ENCODE data around the gene KAT6B.
"Not testable (repeated sequence)": the region's sequence is repeated elsewhere in the genome, so short reads cannot be mapped to it uniquely, and the experiment has no call there.

KAT6B gene

DNA sequence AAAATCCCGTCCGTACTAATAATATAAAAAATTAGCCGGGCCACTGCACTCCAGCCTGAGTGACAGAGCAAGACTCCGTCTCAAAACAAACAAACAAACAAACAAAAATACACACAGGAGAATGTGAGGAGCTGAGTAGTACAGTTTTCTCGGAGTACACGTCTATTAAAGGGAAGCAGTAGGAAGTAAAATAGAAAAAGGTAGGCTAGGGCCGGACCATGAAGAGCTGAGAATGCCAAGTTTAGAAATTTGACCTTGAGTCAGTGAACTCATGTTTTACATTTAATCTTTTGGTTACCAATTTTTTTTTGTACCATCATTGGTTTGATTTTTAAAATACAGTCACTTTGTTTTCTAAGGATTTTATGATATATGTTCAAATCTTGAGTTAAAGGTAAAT, 64.1 kb downstream of the KAT6B start:
- no peak for DNase-seq (ENCODE audit: low read depth)

- DNase-seq (ENCODE audit: low read depth): no peak
These were observed 64.7 kb downstream of the KAT6B start for GRCh38 chr10:74891053-74891452.

DNA sequence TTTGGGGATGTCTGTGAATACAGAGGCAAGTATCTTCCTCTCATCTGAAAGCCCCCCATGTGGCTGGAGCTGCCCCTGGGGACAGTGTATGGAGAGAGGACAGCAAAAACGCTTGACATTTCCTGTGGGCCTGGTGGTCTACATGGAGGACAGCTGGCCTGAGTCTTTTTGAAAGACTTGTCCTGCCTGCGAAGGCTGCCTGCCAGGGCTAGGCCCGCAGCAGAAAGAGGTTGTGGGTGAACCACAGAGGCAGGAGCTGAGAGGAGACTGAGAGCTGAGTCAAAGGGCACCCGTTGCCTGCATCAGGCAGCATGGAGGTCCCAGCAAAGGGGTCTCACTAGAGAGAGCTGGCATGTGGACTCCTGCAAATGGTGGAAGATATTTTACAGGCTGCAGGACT, 66.4 kb downstream of the KAT6B start:
- no peak for DNase-seq (ENCODE audit: low read depth)

DNA sequence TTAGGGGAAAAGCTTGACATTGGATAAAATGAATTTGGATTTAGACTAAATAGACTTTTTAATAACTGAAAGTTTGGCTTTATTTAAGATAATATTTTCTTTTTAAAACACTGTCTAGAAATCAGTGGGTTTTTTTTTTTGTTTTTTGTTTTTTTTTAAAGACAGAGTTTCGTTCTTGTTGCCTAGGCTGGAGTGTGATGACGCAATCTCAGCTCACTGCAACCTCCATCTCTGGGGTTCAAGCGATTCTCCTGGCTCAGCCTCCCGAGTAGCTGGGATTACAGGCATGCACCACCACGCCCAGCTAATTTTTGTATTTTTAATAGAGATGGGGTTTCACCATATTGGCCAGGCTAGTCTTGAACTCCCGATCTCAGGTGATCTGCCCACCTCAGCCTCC, 66.9 kb downstream of the KAT6B start:
- DNase-seq (ENCODE audit: low read depth): not testable (repeated sequence)

DNA sequence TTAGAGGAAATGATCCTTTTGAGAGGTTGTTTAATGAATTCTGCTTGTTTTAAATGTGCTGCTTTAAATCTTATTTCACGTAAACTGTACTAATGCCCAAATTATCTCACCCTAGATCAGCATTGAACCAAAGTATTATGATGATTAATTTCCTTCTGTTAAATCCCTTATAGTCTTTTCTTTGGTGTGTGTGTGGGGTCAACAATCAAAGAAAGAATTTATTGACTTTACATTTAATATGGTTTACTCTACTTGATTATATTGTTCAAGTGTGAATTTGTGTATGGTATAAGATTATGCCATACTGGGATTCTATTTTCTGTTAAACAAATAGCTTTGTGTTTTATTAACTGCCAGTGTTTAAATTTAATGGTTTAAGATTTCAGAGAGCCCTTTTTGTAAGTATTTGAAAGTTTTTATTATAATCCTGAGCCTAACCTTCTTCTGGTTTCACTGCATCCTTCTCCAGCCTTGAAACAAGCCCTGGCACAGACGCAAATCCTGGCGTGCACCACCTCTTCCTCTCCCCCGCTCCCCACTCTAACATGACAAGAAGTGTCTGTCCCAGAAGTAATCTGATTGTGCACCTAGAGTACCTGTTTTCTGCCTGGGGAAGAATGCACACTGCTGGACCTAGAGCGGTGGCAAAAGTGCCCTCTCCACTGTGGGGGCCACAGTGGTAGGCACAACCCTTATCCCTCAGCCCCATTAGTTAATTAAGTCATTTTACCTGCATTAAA, 70.6 kb downstream of the KAT6B start:
- no peak for DNase-seq (ENCODE audit: low read depth)

- no peak for DNase-seq (ENCODE audit: low read depth)
These were observed 72.0 kb downstream of the KAT6B start for GRCh38 chr10:74898201-74898976.

- no peak for DNase-seq (ENCODE audit: low read depth)
These were observed 73.9 kb downstream of the KAT6B start for GRCh38 chr10:74900297-74900696.

DNA sequence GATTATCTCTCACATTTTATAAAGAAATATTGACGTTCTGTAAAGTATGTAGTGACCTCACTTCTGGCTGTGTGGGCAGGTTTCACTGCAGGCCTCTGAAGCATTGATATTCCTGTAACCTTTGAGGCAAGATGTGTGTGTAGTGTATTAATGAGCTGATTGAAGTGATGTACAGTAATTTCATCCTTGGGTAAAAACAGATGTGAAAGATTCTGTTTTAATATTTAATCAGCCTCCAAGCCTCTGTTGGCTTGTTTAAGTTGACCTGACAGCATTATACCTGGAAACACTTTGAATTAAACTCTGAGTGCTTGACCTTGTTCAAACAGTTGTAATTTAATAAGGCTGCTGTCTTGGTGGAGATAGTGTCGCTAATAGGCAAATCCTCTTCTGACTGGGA, 74.9 kb downstream of the KAT6B start:
- DNase-seq (ENCODE audit: low read depth): no peak

DNA sequence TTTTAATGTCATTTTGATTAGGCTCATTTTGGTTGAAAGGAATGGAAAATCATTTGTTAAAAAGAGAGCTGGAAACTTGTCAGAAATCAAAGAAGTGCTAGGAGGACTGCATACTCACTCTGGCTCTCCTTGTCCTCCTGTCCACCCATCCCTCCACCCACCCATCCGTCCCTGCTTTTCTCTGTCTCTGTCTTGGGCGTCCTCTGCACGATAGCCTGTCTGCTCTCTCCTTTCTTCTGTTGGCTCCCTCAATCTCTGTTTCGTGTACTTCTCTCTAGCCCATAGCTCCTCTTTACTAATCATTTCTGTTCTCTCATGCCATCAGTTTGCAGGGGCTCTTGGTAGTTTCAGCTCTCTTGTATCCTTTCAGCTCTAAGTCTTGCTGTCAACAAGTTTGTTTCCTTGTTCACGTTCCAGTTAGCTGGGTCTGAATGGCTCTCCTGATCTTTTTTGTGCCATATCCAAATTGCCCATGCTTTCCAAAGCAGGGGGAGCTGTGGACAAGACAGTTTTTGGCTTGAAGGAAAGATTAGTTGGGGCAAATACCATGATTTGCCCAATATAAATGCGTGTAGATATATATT, 75.6 kb downstream of the KAT6B start:
- DNase-seq (ENCODE audit: low read depth): no peak

DNA sequence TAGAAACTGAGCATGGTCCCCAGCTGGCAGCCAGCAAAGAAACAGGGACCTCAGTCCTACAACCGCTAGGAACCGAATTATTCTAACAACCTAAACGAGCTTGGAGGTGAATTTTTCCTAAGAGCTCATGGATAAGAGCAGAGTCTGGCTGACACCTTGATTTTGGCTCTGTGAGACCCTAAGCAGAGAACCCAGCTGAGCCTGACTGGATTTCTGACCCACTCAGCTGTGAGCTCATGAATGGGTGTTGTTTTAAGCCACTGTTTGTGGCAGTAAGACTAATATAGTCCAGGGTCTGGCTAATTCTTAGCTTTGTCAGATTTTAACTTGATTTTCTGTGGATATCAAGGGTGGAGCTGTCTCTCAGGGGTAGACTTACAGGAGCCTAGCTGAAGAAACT, 77.1 kb downstream of the KAT6B start:
- DNase-seq (ENCODE audit: low read depth): no peak

DNA sequence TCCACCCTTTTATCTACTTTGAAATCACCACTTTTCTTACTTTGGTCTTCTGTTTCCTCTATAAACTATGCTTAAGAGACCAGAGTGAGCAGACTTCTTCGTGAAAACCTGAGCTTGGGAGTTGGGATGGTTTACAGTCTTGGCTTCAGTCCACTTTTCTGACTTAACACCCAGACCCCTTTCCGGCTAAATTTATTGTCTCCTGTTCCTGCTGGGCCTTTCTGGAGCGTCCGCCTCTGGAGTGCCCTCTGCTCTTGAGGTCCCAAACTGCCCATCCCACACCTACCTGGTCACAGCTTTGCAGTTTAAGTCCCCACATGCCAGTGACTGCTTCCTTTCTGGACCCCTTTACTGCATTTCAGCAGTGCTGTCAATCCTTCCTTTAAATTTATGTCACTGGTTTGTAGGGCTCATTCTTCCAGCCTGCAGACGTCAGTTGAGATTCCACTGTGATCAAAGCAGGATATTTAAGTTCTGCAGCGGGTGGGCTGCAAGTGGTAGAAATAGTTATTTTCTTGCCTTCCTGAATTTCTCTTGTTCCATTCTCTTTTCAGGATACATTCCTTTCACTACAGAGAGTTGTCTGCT, 80.3 kb downstream of the KAT6B start:
- no peak for DNase-seq (ENCODE audit: low read depth)

DNA sequence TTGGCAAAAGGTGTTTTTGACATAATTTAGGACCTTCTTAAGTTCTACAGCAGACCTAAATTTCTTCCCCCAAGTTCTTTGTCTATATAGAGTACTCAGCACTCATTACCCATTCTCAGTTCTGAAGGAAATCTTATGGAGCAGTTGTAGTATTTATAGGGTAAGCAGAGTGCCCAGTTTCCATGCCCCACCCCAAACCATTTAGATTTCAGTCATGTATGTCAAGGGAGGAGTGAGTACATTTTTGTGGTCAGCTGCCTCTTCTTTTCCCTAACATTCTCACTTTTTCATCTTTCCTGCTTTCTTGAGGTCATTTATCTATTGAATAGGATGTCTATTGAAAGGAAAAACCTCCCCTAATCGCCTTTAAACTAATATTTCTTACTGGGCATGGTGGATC, 83.3 kb downstream of the KAT6B start:
- DNase-seq (ENCODE audit: low read depth): no peak

- no peak for DNase-seq (ENCODE audit: low read depth)
These were observed 84.0 kb downstream of the KAT6B start for GRCh38 chr10:74910241-74910975.

- DNase-seq (ENCODE audit: low read depth): no peak
These were observed 84.6 kb downstream of the KAT6B start for GRCh38 chr10:74910976-74911350.

DNA sequence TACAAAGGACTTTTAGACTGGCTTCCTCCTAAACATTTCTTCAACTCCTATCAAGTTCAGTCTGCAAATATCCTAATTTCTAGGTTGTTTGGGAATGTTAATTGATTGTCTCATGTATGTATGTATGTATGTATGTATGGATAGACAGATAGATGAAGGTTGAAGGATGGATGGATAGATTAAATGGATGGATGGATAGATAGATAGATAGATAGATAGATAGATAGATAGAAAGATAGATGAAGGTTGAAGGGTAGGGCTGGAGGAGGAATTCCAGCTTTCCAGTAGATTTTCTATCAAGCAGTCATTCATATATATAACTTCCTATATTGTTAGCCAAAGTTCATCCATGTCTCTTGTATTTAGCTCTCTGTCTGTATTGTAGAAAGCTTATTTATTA, 85.8 kb downstream of the KAT6B start:
- DNase-seq (ENCODE audit: low read depth): no peak

DNA sequence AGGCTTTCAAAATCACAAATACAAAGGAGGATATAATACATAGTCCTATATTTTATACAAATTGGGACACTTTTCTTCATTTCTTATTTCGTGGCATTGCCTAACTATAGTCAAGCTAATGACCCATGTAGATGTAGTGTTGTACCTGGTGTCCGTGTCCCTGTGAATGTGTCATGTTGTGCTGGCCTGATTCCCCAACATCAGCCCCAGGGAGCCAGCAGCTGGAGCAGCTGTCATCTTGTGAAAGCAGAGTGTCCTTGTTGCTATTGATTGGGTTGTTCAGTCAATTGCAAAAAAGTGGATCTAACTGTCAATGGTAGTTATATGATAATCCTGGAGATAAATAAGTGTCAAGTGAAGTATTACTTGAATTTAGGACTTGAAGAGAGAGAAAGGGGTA, 86.3 kb downstream of the KAT6B start:
- DNase-seq (ENCODE audit: low read depth): no peak

- no peak for DNase-seq (ENCODE audit: low read depth)
These were observed 87.1 kb downstream of the KAT6B start for GRCh38 chr10:74913377-74913979.

- DNase-seq (ENCODE audit: low read depth): no peak
These were observed 89.9 kb downstream of the KAT6B start for GRCh38 chr10:74916283-74916682.

- DNase-seq (ENCODE audit: low read depth): peak; percentile 68
These were observed 91.2 kb downstream of the KAT6B start for GRCh38 chr10:74917481-74918077.

DNA sequence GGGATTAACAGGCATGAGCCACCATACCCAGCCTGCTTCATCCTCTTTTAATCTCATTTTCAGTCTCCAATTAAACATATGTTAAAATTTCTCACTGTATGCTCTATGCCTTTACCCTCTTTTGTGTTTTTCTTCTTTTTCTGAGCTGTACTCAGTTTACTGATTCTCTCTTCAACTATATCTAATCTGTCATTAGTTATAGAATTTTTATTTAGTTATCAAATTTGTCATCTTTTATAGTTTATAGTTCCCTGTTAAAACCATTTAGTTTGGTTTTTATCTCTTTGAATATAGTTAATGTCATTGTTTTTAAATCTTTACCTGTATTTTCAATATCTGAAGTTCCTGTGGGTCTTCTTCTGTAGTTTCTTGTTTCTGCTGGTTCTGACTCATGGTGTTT, 93.3 kb downstream of the KAT6B start:
- DNase-seq (ENCODE audit: low read depth): no peak

- DNase-seq (ENCODE audit: low read depth): not testable (repeated sequence)
These were observed 94.7 kb downstream of the KAT6B start for GRCh38 chr10:74921070-74921469.

Measured in HS-5 (cell line).